GM23338 (cell line): ENCODE results near the gene CENPP. TPM values are rescaled to one million over a fixed set of nuclear protein-coding genes. Genes with fewer than 3 reads are reported as not detected.

Source experiments
- ATAC-seq: fragments of 200-7000 bp; cut with Tn5 transposase; 3 replicates; pipeline ENCODE4 v1.9.1; 2020
- DNase-seq: peaks from one replicate; pipeline ENCODE4 v3.0.0-alpha.2; 2015; ENCODE audit warnings: low spot score
- H2AFZ ChIP-seq: fragments of 200-600 bp; sonication (generic); 2 replicates; pipeline ENCODE4 v1.8.0; 2016; ENCODE audit warnings: antibody characterized with exemption, mild to moderate bottlenecking, moderate library complexity
- H3F3A ChIP-seq: fragments of 200-600 bp; sonication (generic); replicated peaks from 2 replicates; pipeline ENCODE4 v1.8.0; 2017; ENCODE audit warnings: antibody characterized with exemption, mixed run types, low read depth
- H3K27ac ChIP-seq: fragments of 200-600 bp; sonication (generic); 2 replicates; pipeline ENCODE4 v1.6.1; 2016; ENCODE audit warnings: low read depth
- H3K27me3 ChIP-seq: fragments of 200-600 bp; sonication (generic); 2 replicates; pipeline ENCODE4 v1.8.0; 2016; ENCODE audit warnings: mild to moderate bottlenecking, mixed run types, moderate library complexity; ENCODE audit not compliant: insufficient read depth
- H3K36me3 ChIP-seq: fragments of 200-600 bp; sonication (generic); 2 replicates; pipeline ENCODE4 v1.8.0; 2016; ENCODE audit warnings: mild to moderate bottlenecking; ENCODE audit not compliant: insufficient read depth
- H3K4me1 ChIP-seq: fragments of 200-600 bp; sonication (generic); 2 replicates; pipeline ENCODE4 v1.8.0; 2016; ENCODE audit warnings: mild to moderate bottlenecking, moderate library complexity; ENCODE audit not compliant: insufficient read depth
- H3K4me2 ChIP-seq: fragments of 200-600 bp; sonication (generic); 2 replicates; pipeline ENCODE4 v1.7.1; 2017; ENCODE audit warnings: mixed run types
- H3K4me3 ChIP-seq: fragments of 200-600 bp; sonication (generic); 2 replicates; pipeline ENCODE4 v1.6.1; 2016; ENCODE audit warnings: mixed run types
- H3K79me2 ChIP-seq: fragments of 200-600 bp; sonication (generic); replicated peaks from 2 replicates; pipeline ENCODE4 v1.8.0; 2017; ENCODE audit warnings: mild to moderate bottlenecking; ENCODE audit not compliant: insufficient read depth
- H3K9me2 ChIP-seq: fragments of 200-600 bp; sonication (generic); 2 replicates; pipeline ENCODE4 v1.8.0; 2017; ENCODE audit not compliant: insufficient read depth
- H4K20me1 ChIP-seq: fragments of 200-600 bp; sonication (generic); replicated peaks from 2 replicates; pipeline ENCODE4 v1.8.0; 2017; ENCODE audit warnings: mild to moderate bottlenecking; ENCODE audit not compliant: insufficient read depth
- H3K27ac Mint-ChIP-seq: 2 replicates; pipeline ENCODE4 v1.8.0; 2020; ENCODE audit warnings: inconsistent platforms, mild to moderate bottlenecking, moderate library complexity, mixed read lengths
- H3K27me3 Mint-ChIP-seq: 3 replicates; pipeline ENCODE4 v1.8.0; 2022; ENCODE audit warnings: low read depth, mild to moderate bottlenecking, moderate library complexity, mixed read lengths, inconsistent platforms; ENCODE audit not compliant: insufficient read depth, poor library complexity
- H3K36me3 Mint-ChIP-seq: 3 replicates; pipeline ENCODE4 v1.8.0; 2021; ENCODE audit warnings: low read depth, mild to moderate bottlenecking, inconsistent platforms, moderate library complexity, mixed read lengths
- H3K4me1 Mint-ChIP-seq: 3 replicates; pipeline ENCODE4 v1.8.0; 2020; ENCODE audit warnings: mild to moderate bottlenecking, inconsistent platforms, mixed read lengths
- H3K4me3 Mint-ChIP-seq: 3 replicates; pipeline ENCODE4 v1.8.0; 2021; ENCODE audit warnings: moderate library complexity, mild to moderate bottlenecking, inconsistent platforms, mixed read lengths
- H3K9me3 Mint-ChIP-seq: 3 replicates; pipeline ENCODE4 v1.8.0; 2020; ENCODE audit warnings: moderate library complexity, mild to moderate bottlenecking, inconsistent platforms, mixed read lengths
- CREB1 ChIP-seq: fragments of 250-450 bp; sonication (Bioruptor Pico); IDR thresholded peaks from 2 replicates; pipeline ENCODE4 v1.5.0; 2020; ENCODE audit warnings: low read depth, mild to moderate bottlenecking, moderate library complexity
- EZH2 ChIP-seq: fragments of 200-600 bp; sonication (generic); IDR thresholded peaks from one replicate; pipeline ENCODE4 v1.8.0; 2017; ENCODE audit warnings: antibody characterized with exemption, mild to moderate bottlenecking, low read depth; ENCODE audit not compliant: unreplicated experiment
- EZH2phosphoT487 ChIP-seq: fragments of 200-600 bp; sonication (generic); IDR thresholded peaks from one replicate; pipeline ENCODE4 v1.8.1; 2018; ENCODE audit warnings: antibody characterized with exemption; ENCODE audit not compliant: unreplicated experiment
- JUNB ChIP-seq: IDR thresholded peaks from one replicate; pipeline ENCODE4 v1.6.1; 2016; ENCODE audit warnings: antibody characterized with exemption; ENCODE audit not compliant: unreplicated experiment
- NANOG ChIP-seq: IDR thresholded peaks from 2 replicates; pipeline ENCODE4 v1.6.1; 2016; ENCODE audit warnings: antibody characterized with exemption, borderline replicate concordance
- POLR2AphosphoS5 ChIP-seq: IDR thresholded peaks from 2 replicates; pipeline ENCODE4 v1.6.1; 2016; ENCODE audit warnings: antibody characterized with exemption, low read depth
- STAT1 ChIP-seq: IDR thresholded peaks from one replicate; pipeline ENCODE4 v1.6.1; 2016; ENCODE audit warnings: antibody characterized with exemption; ENCODE audit not compliant: unreplicated experiment
- ZNF114 ChIP-seq: fragments of 250-450 bp; sonication (Bioruptor Pico); IDR thresholded peaks from 2 replicates; pipeline ENCODE4 v1.5.0; 2020; ENCODE audit warnings: mild to moderate bottlenecking, moderate library complexity
- ZNF331 ChIP-seq: fragments of 250-450 bp; sonication (Bioruptor Pico); IDR thresholded peaks from 2 replicates; pipeline ENCODE4 v1.5.0; 2020; ENCODE audit warnings: low read depth, mild to moderate bottlenecking, moderate library complexity
- polyA plus RNA-seq: library from polyadenylated mRNA; unstranded; fragments of >200 nt; fragmentation: Nextera tagmentation; extraction: Ambion mirVana; gene quantifications from 2 replicates; pipeline ENCODE4 v1.2.1, GENCODE V29; 2016
- total RNA-seq: library from RNA; depleted of rRNA; stranded (reverse); fragments of >200 nt; shearing (Covaris generic); gene quantifications from 2 replicates; pipeline ENCODE4 v1.2.3, GENCODE V29; 2014
- TF ChIP-seq, protein P1 (sequence below): fragments of 250-450 bp; sonication (Bioruptor Pico); IDR thresholded peaks from 2 replicates; pipeline ENCODE4 v1.5.0; 2020; ENCODE audit warnings: mild to moderate bottlenecking, moderate library complexity
- TF ChIP-seq, protein P2 (sequence below): IDR thresholded peaks from 2 replicates; pipeline ENCODE4 v1.6.1; 2016; ENCODE audit warnings: antibody characterized with exemption
- TF ChIP-seq, protein P3 (sequence below), 2 experiments: fragments of 200-600 bp in 1 of 2; sonication (generic) in 1 of 2; conservative IDR thresholded peaks; 2 replicates each; pipeline versions ENCODE4 v1.5.1 to v1.6.1; 2016 to 2017; ENCODE audit warnings: antibody characterized with exemption in 2 of 2, low read depth in 2 of 2, mild to moderate bottlenecking in 2 of 2, moderate library complexity in 1 of 2
- TF ChIP-seq, protein P4 (sequence below): IDR thresholded peaks from one replicate; pipeline ENCODE4 v1.6.1; 2018; ENCODE audit warnings: antibody characterized with exemption; ENCODE audit not compliant: unreplicated experiment

The CENPP gene
- total and polyA plus RNA-seq, 2 experiments from 2014 or later: 11.0 to 12.6 TPM

DNA sequence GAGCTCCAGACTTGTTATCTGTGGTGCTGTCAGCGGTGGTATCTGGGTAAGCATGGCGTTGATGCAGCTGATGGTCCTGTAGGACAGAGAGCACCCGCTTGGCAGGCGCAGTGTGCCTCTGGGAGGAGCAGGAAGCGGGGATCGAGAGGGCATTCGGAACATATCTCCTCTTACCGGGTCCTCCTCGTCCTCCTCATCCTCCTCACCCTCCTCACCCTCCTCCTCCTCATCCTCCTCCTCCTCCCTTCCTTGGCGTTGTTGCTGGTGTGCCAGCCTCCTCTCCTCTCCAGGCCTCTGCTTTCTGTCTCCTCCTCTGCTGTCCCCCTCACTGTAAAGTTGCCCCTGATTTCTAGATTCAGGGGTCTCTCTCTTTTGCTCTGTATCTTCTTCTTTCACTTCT, 188.9 kb downstream of the CENPP start:
- no peak overlapping the region for H3K4me2 ChIP-seq
- H3K27me3 ChIP-seq: no peaks in the 10 kb centered on the region
- no peak for ATAC-seq
- Mint-ChIP-seq H3K9me3 (no peaks in the 10 kb centered on the region), H3K4me1 (peaks cover 6% of the 10 kb centered on the region; the same call in 2 of the 3 replicates), H3K27ac (no peak overlapping the region), H3K27me3 (peaks cover 8% of the 10 kb centered on the region), H3K36me3 (no peaks in the 10 kb centered on the region), H3K4me3 (no peak overlapping the region)
- H2AFZ ChIP-seq: no peak overlapping the region
- no peak for TF ChIP-seq NANOG
- no peak for TF ChIP-seq CREB1 (CRISPR knock-in tag)
- no peak for TF ChIP-seq POLR2AphosphoS5
- no peak for TF ChIP-seq EZH2
- TF ChIP-seq STAT1: no peak
- TF ChIP-seq, protein P1, sequence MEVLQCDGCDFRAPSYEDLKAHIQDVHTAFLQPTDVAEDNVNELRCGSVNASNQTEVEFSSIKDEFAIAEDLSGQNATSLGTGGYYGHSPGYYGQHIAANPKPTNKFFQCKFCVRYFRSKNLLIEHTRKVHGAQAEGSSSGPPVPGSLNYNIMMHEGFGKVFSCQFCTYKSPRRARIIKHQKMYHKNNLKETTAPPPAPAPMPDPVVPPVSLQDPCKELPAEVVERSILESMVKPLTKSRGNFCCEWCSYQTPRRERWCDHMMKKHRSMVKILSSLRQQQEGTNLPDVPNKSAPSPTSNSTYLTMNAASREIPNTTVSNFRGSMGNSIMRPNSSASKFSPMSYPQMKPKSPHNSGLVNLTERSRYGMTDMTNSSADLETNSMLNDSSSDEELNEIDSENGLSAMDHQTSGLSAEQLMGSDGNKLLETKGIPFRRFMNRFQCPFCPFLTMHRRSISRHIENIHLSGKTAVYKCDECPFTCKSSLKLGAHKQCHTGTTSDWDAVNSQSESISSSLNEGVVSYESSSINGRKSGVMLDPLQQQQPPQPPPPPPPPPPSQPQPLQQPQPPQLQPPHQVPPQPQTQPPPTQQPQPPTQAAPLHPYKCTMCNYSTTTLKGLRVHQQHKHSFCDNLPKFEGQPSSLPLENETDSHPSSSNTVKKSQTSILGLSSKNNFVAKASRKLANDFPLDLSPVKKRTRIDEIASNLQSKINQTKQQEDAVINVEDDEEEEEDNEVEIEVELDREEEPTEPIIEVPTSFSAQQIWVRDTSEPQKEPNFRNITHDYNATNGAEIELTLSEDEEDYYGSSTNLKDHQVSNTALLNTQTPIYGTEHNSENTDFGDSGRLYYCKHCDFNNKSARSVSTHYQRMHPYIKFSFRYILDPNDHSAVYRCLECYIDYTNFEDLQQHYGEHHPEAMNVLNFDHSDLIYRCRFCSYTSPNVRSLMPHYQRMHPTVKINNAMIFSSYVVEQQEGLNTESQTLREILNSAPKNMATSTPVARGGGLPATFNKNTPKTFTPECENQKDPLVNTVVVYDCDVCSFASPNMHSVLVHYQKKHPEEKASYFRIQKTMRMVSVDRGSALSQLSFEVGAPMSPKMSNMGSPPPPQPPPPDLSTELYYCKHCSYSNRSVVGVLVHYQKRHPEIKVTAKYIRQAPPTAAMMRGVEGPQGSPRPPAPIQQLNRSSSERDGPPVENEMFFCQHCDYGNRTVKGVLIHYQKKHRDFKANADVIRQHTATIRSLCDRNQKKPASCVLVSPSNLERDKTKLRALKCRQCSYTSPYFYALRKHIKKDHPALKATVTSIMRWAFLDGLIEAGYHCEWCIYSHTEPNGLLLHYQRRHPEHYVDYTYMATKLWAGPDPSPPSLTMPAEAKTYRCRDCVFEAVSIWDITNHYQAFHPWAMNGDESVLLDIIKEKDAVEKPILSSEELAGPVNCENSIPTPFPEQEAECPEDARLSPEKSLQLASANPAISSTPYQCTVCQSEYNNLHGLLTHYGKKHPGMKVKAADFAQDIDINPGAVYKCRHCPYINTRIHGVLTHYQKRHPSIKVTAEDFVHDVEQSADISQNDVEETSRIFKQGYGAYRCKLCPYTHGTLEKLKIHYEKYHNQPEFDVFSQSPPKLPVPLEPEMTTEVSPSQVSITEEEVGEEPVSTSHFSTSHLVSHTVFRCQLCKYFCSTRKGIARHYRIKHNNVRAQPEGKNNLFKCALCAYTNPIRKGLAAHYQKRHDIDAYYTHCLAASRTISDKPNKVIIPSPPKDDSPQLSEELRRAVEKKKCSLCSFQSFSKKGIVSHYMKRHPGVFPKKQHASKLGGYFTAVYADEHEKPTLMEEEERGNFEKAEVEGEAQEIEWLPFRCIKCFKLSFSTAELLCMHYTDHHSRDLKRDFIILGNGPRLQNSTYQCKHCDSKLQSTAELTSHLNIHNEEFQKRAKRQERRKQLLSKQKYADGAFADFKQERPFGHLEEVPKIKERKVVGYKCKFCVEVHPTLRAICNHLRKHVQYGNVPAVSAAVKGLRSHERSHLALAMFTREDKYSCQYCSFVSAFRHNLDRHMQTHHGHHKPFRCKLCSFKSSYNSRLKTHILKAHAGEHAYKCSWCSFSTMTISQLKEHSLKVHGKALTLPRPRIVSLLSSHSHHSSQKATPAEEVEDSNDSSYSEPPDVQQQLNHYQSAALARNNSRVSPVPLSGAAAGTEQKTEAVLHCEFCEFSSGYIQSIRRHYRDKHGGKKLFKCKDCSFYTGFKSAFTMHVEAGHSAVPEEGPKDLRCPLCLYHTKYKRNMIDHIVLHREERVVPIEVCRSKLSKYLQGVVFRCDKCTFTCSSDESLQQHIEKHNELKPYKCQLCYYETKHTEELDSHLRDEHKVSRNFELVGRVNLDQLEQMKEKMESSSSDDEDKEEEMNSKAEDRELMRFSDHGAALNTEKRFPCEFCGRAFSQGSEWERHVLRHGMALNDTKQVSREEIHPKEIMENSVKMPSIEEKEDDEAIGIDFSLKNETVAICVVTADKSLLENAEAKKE: no peak
- TF ChIP-seq, protein P2, sequence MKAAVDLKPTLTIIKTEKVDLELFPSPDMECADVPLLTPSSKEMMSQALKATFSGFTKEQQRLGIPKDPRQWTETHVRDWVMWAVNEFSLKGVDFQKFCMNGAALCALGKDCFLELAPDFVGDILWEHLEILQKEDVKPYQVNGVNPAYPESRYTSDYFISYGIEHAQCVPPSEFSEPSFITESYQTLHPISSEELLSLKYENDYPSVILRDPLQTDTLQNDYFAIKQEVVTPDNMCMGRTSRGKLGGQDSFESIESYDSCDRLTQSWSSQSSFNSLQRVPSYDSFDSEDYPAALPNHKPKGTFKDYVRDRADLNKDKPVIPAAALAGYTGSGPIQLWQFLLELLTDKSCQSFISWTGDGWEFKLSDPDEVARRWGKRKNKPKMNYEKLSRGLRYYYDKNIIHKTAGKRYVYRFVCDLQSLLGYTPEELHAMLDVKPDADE: no peak
- TF ChIP-seq EZH2phosphoT487: no peak
- TF ChIP-seq ZNF331: no peak
- no peak for TF ChIP-seq ZNF114 (CRISPR knock-in tag)
- TF ChIP-seq, protein P3, sequence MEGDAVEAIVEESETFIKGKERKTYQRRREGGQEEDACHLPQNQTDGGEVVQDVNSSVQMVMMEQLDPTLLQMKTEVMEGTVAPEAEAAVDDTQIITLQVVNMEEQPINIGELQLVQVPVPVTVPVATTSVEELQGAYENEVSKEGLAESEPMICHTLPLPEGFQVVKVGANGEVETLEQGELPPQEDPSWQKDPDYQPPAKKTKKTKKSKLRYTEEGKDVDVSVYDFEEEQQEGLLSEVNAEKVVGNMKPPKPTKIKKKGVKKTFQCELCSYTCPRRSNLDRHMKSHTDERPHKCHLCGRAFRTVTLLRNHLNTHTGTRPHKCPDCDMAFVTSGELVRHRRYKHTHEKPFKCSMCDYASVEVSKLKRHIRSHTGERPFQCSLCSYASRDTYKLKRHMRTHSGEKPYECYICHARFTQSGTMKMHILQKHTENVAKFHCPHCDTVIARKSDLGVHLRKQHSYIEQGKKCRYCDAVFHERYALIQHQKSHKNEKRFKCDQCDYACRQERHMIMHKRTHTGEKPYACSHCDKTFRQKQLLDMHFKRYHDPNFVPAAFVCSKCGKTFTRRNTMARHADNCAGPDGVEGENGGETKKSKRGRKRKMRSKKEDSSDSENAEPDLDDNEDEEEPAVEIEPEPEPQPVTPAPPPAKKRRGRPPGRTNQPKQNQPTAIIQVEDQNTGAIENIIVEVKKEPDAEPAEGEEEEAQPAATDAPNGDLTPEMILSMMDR (conservative IDR thresholded peaks at IDR 0.05; ENCODE audit: low read depth in 2 of 2): no peak
- TF ChIP-seq JUNB: no peak
- TF ChIP-seq, protein P4, sequence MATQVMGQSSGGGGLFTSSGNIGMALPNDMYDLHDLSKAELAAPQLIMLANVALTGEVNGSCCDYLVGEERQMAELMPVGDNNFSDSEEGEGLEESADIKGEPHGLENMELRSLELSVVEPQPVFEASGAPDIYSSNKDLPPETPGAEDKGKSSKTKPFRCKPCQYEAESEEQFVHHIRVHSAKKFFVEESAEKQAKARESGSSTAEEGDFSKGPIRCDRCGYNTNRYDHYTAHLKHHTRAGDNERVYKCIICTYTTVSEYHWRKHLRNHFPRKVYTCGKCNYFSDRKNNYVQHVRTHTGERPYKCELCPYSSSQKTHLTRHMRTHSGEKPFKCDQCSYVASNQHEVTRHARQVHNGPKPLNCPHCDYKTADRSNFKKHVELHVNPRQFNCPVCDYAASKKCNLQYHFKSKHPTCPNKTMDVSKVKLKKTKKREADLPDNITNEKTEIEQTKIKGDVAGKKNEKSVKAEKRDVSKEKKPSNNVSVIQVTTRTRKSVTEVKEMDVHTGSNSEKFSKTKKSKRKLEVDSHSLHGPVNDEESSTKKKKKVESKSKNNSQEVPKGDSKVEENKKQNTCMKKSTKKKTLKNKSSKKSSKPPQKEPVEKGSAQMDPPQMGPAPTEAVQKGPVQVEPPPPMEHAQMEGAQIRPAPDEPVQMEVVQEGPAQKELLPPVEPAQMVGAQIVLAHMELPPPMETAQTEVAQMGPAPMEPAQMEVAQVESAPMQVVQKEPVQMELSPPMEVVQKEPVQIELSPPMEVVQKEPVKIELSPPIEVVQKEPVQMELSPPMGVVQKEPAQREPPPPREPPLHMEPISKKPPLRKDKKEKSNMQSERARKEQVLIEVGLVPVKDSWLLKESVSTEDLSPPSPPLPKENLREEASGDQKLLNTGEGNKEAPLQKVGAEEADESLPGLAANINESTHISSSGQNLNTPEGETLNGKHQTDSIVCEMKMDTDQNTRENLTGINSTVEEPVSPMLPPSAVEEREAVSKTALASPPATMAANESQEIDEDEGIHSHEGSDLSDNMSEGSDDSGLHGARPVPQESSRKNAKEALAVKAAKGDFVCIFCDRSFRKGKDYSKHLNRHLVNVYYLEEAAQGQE: no peak
- H3K4me1 ChIP-seq: peaks cover 7% of the 10 kb centered on the region; the same call in 1 of the 2 replicates
- no peak for DNase-seq
- no peaks in the 10 kb centered on the region for H3K36me3 ChIP-seq
- H3K27ac ChIP-seq: no peak overlapping the region
- no peaks in the 10 kb centered on the region for H3F3A ChIP-seq
- H4K20me1 ChIP-seq: no peaks in the 10 kb centered on the region
- H3K9me2 ChIP-seq: no peaks in the 10 kb centered on the region
- no peak overlapping the region for H3K4me3 ChIP-seq
- no peaks in the 10 kb centered on the region for H3K79me2 ChIP-seq
